Inferior parietal cortex (tissue), 1 donor: ENCODE results near the gene OPRD1.
A peak's percentile ranks its signal among the peaks of the same experiment; 100 is the strongest.
"Not testable (repeated sequence)": the region's sequence is repeated elsewhere in the genome, so short reads cannot be mapped to it uniquely, and the experiment has no call there.

Source experiments
- DNase-seq: peaks from one replicate; pipeline ENCODE4 v3.0.0-alpha.2; 2016; ENCODE audit errors: extremely low spot score

The OPRD1 gene

DNA sequence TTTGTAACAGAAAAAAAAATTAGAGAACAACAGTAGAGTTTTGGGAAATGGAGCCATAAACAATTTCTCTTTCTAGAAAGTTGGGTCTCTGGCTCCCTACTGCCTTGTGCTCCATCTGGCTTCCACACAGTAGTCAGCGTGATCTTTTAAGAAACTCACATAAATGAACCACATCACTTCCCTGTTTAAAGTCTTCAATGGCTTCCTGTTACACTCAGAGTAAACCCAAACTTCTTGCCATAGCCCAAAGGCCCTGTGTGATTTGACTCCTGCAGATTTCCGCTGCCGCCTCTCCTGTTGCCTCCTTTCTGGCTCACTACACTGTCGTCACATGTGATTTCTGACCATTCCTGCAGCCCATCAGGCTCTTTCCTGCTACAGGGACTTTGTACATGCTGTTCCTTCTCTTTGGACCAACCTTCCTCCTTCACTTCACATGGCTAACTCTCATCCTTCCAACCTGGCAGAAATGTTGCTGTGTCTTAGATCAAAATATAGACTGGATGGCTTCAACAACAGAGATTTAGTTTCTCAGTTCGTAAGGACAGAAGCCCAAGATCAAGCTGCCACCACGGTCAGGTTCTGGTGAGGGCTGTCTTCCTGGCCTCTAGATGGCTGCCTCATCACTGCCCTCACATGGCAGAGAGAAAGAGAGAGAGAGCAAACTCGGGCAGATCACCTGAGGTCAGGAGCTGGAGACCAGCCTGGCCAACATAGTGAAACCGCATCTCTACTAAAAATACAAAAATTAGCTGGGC lies 34.0 kb downstream of the OPRD1 start:
- no peak for DNase-seq

DNA sequence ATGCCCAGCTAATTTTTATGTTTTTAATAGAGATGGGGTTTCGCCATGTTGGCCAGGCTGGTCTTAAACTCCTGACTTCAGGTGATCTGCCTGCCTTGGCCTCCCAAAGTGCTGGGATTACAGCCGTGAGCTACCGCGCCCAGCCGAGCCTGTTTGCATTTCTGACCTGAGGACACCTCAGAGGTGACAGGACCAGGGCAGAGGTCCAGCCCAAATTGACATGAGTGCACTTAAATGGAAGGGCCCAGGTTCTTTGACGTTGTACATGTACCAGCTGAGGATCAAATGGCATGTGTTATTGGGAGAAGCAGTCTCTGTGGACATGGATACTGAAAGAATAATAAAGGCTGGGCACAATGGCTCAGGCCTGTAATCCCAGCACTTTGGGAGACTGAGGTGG lies 35.2 kb downstream of the OPRD1 start:
- not testable (repeated sequence) for DNase-seq

DNA sequence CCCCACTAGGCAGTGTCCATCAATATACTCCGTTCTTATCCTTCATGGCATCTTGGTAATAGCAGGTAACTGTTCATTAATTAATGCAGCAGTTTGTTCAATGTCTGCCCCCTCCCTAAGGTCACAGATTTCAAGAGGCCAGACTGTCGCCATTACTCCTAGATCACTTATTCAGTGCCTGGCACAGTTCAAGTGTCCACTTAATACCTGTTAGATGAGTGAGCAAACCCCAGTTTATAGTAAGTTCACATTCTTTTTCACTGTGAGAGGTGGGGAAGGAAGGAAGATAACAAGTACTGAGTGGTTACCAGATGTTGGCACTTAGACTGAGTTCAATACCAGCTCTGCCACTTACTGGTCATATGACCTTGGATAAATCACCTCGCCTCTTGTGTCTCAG lies 36.4 kb downstream of the OPRD1 start:
- DNase-seq = no peak

DNA sequence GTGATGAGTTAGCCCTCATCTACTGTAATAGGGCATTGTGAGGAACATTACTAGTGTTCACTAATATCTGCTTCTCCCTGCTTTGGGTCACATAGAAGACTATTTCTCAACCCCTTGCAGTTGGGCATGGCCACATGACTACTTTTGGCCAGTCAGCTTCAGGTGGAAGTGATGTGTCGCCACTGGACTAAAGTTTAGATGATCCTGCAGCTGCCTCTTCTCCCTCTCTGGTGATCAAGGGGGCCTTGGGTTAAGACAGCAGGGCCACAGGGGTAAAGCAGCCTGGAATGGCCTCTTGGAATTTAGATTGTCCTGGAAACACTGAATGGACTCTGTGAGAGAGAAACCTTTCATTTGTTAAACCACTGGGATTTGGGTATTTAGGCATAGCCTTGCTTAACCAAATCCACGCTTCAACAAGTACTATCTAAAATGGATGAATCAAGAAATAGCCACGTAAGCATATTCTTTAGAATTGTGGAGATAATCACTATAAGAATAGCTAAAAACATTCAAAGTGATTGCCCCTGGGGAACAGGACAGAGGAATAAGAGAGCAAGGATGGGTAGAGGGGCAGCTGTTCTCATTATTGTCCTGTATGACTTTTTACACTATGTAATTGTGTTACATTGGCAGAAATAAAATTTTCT lies 41.2 kb downstream of the OPRD1 start:
- DNase-seq = no peak

DNA sequence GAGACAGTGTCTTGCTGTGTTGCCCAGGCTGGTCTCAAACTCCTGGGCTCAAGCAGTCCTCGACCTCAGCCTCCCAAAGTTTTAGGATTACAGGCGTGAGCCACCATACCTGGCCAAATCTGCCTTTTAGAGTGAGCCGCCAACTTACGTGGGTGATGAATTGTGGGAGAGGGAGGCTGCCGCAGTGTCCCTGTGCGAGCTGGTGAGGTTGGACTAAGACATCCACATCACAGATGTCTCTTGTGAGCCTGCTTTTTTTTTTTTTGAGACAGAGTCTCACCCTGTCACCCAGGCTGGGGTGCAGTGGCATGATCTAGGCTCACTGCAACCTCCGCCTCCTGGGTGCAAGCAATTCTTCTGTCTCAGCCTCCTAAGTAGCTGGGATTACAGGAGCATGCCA lies 42.4 kb downstream of the OPRD1 start:
- not testable (repeated sequence) for DNase-seq

DNA sequence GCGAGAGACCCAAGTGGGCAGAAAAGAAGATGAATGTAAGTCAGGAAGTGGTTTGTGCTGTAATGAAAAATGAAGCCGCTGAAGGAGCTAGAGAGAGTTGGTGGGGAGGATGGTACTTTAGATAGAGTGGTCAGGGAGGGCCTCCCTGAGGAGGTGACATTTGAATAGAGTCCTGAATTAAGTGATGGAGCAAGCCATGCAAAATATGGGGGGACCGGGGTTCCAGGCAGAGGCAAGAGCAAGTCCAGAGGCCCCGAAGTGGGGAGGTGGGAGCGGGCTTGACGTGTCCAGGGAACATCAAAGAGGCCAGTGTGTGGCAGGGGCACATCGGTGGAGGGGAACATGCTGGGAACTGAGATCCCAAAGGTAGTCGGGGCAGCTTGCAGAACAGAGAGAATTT lies 43.1 kb downstream of the OPRD1 start:
- DNase-seq = no peak

DNA sequence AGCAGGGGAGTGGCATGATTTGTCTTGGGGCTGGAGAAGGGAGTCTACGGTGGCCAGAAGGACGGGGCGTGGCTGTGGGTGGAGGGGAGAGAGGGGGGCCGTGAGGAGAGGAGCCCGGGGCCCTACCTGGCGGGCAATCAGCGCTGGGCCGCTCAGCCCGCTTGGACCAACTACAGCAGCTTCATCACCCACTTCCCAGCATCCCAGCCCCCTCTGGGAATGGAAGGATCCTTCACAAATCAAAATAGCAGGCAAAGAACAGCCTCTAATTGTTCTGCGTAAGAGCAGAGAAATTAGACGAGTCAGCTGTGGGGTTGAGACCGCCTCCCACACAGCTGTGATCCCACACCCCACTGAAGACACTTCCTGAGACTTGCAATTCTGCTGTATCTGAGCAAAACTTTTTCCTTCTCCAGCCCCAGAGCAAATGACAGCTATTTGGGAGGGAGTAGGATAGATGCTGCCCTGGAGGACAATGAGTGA lies 43.5 kb downstream of the OPRD1 start:
- no peak for DNase-seq

DNA sequence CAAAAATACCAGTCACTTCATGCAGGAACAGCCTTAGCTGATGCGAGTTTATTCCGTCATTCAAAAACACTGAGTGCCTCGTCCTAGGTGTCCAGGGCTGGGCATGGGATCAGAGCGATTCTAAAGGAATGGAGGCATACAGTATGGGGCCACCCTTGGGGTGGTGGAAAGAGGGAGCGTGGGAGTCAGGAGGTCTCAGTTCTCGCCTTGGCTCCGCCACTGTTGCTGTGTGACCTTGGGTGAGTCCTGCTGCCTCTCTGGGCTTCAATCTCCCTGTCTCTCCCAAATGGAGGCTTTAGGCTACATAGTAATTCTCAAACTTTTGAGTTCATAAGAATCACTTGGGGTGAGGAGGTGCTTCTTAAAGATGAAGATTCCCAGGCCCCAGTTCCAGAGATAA lies 44.0 kb downstream of the OPRD1 start:
- no peak for DNase-seq

DNA sequence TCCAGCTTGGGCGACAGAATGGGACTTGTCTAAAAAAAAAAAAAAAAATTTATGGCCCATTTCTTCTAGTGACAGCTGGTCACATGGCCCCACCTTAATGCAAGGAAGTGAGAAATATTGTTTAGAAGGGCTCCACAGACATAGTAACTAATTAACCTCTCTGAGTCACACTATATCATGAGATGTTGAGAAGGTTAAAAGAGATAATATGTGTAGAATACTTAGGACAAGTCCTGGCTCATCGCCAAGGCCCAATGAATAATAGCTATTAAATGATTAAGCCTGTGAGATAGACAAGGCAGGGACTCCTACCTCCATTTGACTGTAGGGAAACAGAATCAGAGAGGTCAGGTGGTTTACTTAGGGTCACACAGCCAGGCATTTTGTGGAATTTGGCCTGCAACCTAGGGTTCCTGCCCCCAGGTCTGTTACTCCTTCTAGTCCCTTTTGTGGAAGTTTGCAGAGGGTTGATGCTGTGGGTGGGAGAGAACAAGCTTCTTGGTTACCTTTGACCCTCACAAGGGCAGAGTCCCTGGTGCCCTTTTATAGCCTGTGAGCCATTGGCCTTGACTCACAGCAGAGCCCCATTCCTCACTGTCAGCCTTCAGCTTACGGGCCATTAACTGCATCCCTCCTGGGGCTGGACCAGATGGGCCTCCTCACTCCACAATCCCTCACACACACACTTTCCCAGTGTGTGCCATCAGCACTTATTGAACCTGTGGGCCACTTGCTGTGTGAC lies 48.5 kb downstream of the OPRD1 start:
- no peak for DNase-seq

DNA sequence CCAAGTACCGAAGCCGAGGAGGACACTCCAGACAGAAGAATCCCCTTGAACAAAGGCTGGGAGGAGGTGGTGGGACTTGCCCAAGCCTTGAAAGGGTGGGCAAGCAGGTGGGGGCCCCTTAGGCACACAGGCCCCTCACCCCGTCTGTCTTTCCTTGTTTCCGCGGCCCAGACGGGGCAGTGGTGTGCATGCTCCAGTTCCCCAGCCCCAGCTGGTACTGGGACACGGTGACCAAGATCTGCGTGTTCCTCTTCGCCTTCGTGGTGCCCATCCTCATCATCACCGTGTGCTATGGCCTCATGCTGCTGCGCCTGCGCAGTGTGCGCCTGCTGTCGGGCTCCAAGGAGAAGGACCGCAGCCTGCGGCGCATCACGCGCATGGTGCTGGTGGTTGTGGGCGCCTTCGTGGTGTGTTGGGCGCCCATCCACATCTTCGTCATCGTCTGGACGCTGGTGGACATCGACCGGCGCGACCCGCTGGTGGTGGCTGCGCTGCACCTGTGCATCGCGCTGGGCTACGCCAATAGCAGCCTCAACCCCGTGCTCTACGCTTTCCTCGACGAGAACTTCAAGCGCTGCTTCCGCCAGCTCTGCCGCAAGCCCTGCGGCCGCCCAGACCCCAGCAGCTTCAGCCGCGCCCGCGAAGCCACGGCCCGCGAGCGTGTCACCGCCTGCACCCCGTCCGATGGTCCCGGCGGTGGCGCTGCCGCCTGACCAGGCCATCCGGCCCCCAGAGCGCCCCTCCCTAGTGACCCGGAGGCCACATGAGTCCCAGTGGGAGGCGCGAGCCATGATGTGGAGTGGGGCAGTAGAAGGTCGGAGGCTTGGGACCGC lies 50.8 kb downstream of the OPRD1 start:
- no peak for DNase-seq

DNA sequence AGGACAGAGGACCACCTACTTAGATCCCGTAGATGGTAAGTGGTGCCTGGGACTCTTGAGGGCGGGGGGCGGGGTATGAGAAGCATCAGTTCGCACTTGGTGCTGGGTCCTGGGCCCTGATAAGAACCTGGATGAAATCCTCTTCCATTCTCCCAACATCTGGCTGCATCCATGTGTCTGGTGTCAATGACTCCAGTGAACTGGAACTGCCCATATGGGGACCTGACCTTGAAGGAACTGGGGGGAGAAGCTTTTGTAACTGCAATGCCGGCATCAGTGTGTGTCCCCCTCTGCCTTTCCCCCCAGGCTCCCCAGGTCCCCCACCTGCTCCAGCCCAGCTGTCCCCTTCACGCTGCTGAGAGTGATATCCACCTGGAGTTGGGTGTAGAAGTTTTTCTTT lies 52.7 kb downstream of the OPRD1 start:
- no peak for DNase-seq

DNA sequence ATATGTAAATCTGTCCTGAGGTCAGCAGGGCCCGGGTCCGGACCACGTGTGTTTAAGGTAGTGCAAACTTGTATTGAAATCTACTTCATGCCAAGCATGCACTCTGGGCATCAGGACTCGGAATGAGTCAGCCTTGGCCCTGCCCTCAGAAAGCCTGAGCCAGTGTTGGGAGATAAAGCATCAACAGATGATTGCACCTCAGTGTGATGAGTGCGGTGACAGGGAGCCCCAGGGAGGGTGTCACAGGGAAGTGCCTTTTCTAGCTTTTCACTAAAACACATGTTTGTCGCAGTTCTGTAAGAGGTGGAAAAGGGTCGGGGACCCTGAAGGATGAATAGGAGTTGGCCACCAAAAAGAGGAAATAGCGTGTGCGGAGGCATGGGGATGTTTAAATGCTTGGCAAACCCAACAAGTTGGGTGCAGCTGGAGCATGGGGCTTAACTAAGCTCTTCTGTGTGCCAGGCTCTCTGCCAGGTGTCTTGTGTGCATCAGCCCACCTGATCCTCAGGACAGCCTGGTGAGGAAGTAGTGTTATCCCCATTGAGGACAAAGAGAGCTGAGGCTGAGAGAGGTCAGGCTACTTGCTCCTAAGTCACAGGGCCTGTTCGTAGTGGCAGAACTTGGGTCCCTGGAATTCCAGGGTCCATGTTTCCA lies 54.2 kb downstream of the OPRD1 start:
- DNase-seq = no peak

DNA sequence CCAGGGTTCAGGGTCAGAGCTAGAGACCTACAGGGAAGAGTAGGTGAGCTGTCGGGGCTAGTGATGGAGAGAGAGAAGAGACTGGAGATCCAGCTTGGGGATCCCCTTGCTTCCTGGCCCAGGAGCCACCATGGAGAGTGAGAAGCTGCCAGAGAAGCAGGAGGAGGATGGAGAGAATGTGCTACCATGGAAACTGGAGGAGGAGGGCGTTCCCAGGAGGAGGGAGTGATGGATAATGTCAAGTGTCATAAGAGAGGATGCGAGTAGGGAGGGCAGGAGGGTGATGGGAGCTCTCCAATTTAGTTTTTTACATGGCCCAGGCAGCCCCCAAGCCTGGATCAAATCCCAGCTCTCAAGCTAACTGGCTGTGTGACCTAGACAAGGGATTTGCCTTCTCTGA lies 55.9 kb downstream of the OPRD1 start:
- DNase-seq = no peak

DNA sequence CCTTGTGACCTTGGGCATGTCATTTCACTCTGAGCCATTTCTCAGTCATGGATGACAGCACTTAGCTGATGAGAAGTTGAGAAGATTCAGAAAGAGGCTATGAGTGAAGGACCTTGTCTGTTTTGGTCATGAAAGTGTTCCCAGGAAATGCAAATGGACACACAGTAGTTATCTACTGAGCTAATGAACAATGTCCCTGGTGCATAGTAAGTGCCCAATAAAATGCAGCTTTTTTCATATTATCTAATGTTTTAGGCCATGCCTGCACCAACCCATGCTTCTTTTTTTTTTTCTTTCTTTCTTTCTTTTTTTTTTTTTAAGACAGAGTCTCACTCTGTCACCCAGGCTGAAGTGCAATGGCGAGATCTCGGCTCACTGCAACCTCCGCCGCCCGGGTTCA lies 58.0 kb downstream of the OPRD1 start:
- DNase-seq = no peak

DNA sequence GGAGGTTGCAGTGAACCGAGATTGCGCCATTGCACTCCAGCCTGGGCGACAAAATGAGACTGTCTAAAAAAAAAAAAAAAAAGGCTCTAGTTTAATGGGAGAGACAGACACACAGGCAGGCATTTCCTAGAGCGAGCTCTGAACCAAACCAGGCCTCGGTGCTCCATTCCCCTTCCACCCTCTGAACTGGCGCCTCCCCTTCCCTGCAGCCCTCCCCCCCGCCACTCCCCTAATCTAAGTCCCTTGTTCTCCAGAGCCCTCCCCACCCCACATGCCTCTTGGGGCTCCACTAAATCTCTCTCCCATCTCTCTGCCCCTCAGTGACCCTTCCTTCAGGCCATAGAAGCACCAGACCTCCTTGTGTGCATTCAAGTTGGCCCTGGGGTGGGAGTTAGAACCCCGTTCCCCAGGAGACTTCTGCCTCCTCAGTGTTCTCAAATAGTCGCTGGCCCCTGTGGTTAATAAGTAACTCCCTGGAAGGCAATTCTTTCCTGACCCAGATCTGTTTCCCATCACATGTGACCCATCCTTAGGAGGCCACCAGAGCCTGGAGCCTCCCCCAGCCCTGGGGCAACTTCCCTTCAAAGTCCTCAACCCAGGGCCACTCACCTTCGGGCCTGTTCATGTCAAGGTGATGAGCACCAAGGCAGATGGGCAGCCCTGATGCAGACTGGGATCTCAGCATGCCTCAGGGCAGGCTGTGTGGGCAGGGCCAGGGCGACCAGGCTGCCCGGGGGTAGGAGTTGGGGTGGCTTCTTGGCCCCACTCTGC lies 59.8 kb downstream of the OPRD1 start:
- DNase-seq = no peak

DNA sequence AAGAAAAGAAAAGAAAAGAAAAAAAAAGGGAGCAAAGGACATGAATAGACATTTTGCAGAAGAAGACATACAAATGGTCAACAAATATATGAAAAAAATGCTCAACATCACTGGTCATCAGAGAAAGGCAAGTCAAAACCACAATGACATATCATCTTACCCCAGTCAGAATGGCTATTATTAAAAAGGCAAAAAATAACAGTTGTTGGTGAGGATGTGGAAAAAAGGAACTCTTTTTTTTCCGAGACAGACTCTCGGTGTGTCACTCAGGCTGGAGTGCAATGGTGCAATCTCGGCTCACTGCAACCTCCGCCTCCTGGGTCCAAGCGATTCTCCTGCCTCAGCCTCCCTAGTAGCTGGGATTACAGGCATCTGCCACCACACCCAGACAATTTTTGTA lies 63.2 kb downstream of the OPRD1 start:
- DNase-seq = not testable (repeated sequence)

DNA sequence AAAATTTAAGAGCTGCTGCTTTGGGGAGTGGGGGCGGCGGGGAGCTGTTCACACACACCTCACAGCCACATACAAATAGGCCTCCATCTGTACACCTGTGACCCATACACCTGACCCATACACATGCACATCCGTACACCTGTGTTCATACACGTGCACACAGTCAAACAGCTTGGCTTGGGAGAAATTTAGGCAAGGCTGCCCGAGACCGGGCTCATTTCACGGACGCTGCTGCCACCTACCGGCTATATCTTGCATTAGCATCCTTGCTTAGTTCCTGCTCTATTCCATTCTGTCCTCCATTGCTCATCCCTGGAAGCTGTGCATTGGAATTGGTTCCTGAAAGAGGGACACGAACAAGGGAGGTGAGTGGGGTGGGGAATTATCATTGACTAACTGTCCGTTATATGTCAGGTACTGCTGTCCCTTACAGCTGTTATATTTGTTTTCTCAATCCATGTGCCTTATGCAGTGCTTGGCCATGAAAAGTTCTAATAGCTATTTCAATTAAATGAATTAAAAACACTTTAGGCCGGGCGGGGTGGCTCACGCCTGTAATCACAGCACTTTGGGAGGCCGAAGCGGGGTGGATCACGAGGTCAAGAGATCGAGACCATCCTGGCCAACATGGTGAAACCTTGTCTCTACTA lies 65.3 kb downstream of the OPRD1 start:
- peak; percentile 92 for DNase-seq

DNA sequence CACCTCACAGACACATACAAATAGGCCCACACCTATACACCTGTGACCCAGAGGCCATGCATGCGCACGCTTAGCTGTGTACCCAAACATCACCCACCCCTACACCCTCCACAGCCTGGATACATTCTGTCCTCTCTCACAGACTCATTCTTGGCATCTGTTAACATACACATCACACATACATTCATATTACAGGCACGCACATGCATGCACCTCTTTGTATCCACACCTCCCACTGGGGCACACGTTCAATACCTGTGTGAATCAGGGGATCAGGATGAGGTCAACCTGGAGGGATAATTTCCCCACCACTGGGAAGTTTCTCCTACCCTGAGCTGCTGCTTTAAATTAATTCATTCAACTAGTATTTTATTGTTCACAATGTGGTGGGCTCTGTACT lies 66.8 kb downstream of the OPRD1 start:
- DNase-seq = no peak

DNA sequence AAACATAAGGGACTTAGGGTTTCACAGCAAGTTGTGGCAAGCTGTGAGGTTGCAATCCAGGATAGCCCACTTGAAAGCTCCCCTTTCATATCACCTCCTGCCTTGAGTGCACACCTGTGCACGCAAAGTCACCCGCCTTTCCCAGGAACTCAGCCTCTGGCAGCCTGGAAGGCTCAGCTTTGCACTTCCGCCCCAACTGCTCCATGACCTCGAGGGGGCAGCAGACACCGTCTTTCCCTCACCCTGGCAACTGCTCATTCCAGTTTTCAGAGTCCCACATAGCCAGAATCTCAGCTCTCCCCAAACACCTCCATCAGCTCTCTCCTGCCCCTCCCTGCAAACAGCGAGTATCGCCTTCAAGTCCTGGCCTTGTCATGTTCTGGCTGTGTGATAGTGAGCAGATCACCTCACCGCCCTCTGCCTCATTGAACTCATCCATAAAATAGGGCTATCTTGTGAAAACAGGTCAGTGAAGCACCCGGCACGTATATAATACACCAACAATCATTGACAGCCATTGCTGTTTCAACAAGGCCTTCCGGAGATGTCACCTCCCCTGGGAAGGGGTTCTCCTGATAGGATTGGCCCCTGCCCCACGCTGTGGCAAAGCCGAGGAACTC lies 70.1 kb downstream of the OPRD1 start:
- DNase-seq = peak; percentile 90

DNA sequence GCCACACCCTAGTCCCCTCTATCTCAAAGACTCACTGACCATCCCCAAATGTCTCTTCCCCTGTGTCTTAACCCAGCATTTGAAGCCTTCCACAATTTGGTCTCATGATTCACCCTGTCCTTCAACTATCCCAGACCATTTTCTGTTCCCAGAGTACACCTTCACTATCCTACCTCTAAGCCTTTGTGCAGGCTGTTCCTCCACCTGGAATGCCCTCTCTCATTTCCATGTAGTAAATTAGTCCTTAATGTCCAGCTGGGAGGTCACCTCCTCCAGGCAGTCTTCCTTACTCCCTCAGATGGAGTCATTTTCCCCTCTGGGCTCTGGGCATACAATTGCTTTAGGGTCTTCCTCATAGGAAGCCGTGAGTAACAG lies 71.3 kb downstream of the OPRD1 start:
- no peak for DNase-seq
